ENCODE data around the gene PPP1R13B.

GRCh38 chr14:103867523-103867953, 20.2 kb upstream of the PPP1R13B start:
- TF ChIP-seq EZH2 (IDR thresholded peaks at IDR 0.05) (no peak), POLR2AphosphoS5 (IDR thresholded peaks at IDR 0.05; ENCODE audit: borderline replicate concordance, low read depth, low read length) (no peak)

Measured in SK-N-MC (cell line).